ENCODE data around the gene GALNT1.
A peak's percentile ranks its signal among the peaks of the same experiment; 100 is the strongest.

GALNT1 gene

GRCh38 chr18:35728676-35729075, 147.1 kb downstream of the GALNT1 start:
- no peak for DNase-seq

GRCh38 chr18:35729991-35730668, 148.6 kb downstream of the GALNT1 start:
- peak; percentile 72 for DNase-seq

GRCh38 chr18:35730691-35731370, 149.3 kb downstream of the GALNT1 start:
- peak; percentile 94 for DNase-seq

GRCh38 chr18:35731701-35732100, 150.2 kb downstream of the GALNT1 start:
- no peak for DNase-seq

GRCh38 chr18:35732162-35732561, 150.6 kb downstream of the GALNT1 start:
- no peak for DNase-seq

- peak; percentile 79 for DNase-seq
Observed at GRCh38 chr18:35732636-35733035, 151.1 kb downstream of the GALNT1 start.

GRCh38 chr18:35733408-35733807, 151.9 kb downstream of the GALNT1 start:
- no peak for DNase-seq

GRCh38 chr18:35736696-35737095, 155.2 kb downstream of the GALNT1 start:
- DNase-seq = no peak

GRCh38 chr18:35739778-35740177, 158.2 kb downstream of the GALNT1 start:
- DNase-seq = no peak

GRCh38 chr18:35740656-35741055, 159.1 kb downstream of the GALNT1 start:
- DNase-seq = no peak

GRCh38 chr18:35743916-35744315, 162.4 kb downstream of the GALNT1 start:
- DNase-seq = no peak

- no peak for DNase-seq
Observed at GRCh38 chr18:35745814-35746213, 164.3 kb downstream of the GALNT1 start.

- DNase-seq = no peak
Observed at GRCh38 chr18:35746826-35747339, 165.3 kb downstream of the GALNT1 start.

GRCh38 chr18:35747894-35748472, 166.4 kb downstream of the GALNT1 start:
- no peak for DNase-seq

GRCh38 chr18:35749701-35750100, 168.2 kb downstream of the GALNT1 start:
- DNase-seq = no peak

- DNase-seq = no peak
Observed at GRCh38 chr18:35750929-35751328, 169.4 kb downstream of the GALNT1 start.

GRCh38 chr18:35753306-35753910, 171.9 kb downstream of the GALNT1 start:
- DNase-seq = no peak

- DNase-seq = no peak
Observed at GRCh38 chr18:35754464-35754863, 172.9 kb downstream of the GALNT1 start.

- no peak for DNase-seq
Observed at GRCh38 chr18:35755369-35755768, 173.8 kb downstream of the GALNT1 start.

GRCh38 chr18:35756506-35757117, 175.1 kb downstream of the GALNT1 start:
- DNase-seq = peak; percentile 80

Measured in DMS53 (cell line).